Measurements from ENCODE around the gene DTNB.

Gene DTNB

GRCh38 chr2:25331686-25332365 is 341.6 kb downstream of the DTNB start:
- no peak for DNase-seq (ENCODE audit: low read depth)
- TF ChIP-seq CTCF (IDR thresholded peaks at IDR 0.05; ENCODE audit: control insufficient read depth, insufficient read depth, low read depth, low read length, missing control alignments): no peak
- H3K4me3 ChIP-seq (ENCODE audit: control insufficient read depth, low read depth, low read length): no peak overlapping the region

GRCh38 chr2:25330937-25331336 is 342.4 kb downstream of the DTNB start:
- no peak overlapping the region for H3K4me3 ChIP-seq (ENCODE audit: control insufficient read depth, low read depth, low read length)
- DNase-seq (ENCODE audit: low read depth): no peak
- no peak for TF ChIP-seq CTCF (IDR thresholded peaks at IDR 0.05; ENCODE audit: control insufficient read depth, insufficient read depth, low read depth, low read length, missing control alignments)

GRCh38 chr2:25330273-25330672 is 343.1 kb downstream of the DTNB start:
- no peak for TF ChIP-seq CTCF (IDR thresholded peaks at IDR 0.05; ENCODE audit: control insufficient read depth, insufficient read depth, low read depth, low read length, missing control alignments)
- no peak overlapping the region for H3K4me3 ChIP-seq (ENCODE audit: control insufficient read depth, low read depth, low read length)
- DNase-seq (ENCODE audit: low read depth): no peak

GRCh38 chr2:25328152-25329085 is 345.0 kb downstream of the DTNB start:
- DNase-seq (ENCODE audit: low read depth): no peak
- no peak overlapping the region for H3K4me3 ChIP-seq (ENCODE audit: control insufficient read depth, low read depth, low read length)
- TF ChIP-seq CTCF (IDR thresholded peaks at IDR 0.05; ENCODE audit: control insufficient read depth, insufficient read depth, low read depth, low read length, missing control alignments): no peak
